Measurements from ENCODE around the gene PRKCH. TPM values are rescaled to one million over a fixed set of nuclear protein-coding genes. Genes with fewer than 3 reads are reported as not detected.

PRKCH gene
- total and polyA plus RNA-seq, 7 donors, result 4.2 to 19.9 (median 10.0) TPM

GRCh38 chr14:61524211-61524806 lies 202.9 kb downstream of the PRKCH start:
- WGBS, 2 donors, result 16 to 55% methylated on average over 4 of the region's 4 CpGs
- Histone ChIP-seq H3K4me1 (peaks cover 0 to 14% (median 0%) of the 10 kb centered on the region in 4 donors), H3K27me3 (no peaks in the 10 kb centered on the region), H3K9me3 (no peaks in the 10 kb centered on the region), H3K36me3 (no peaks in the 10 kb centered on the region), H3K27ac (peak overlapping the region in 2 of 4 donors; percentile 39 to 69), H3K4me3 (no peak overlapping the region)
- TF ChIP-seq EP300 (IDR thresholded peaks at IDR 0.05) (no peak), POLR2AphosphoS5 (IDR thresholded peaks at IDR 0.05) (peak in 1 of 4 donors; percentile 32)
- intact Hi-C loops (cut with DNase I), result no loop called here
- no peak for DNase-seq

- H3K9me3 ChIP-seq, result no peaks in the 10 kb centered on the region
- H3K4me3 ChIP-seq, result no peak overlapping the region
- WGBS, 2 donors, result 94 to 95% methylated on average over 1 of the region's 1 CpG
- peaks cover 0 to 14% (median 0%) of the 10 kb centered on the region in 4 donors for H3K4me1 ChIP-seq
- intact Hi-C loops (cut with DNase I), result no loop called here
- H3K27ac ChIP-seq, result peak overlapping the region in 2 of 4 donors; percentile 39 to 69
- TF ChIP-seq POLR2AphosphoS5 (IDR thresholded peaks at IDR 0.05), result no peak
- TF ChIP-seq EP300 (IDR thresholded peaks at IDR 0.05), result no peak
- no peak for TF ChIP-seq CTCF (IDR thresholded peaks at IDR 0.05)
- TF ChIP-seq POLR2A (IDR thresholded peaks at IDR 0.05), result no peak
- DNase-seq, result no peak
- H3K36me3 ChIP-seq, result no peaks in the 10 kb centered on the region
- no peaks in the 10 kb centered on the region for H3K27me3 ChIP-seq
Measured at GRCh38 chr14:61524936-61525292, 203.5 kb downstream of the PRKCH start.

GRCh38 chr14:61525293-61526011 lies 204.1 kb downstream of the PRKCH start:
- peak; percentile 83 for DNase-seq
- H3K4me3 ChIP-seq, result no peak overlapping the region
- H3K4me1 ChIP-seq, result peaks cover 0 to 14% (median 0%) of the 10 kb centered on the region in 4 donors
- H3K27me3 ChIP-seq, result no peaks in the 10 kb centered on the region
- TF ChIP-seq EP300 (IDR thresholded peaks at IDR 0.05) (peak in 3 of 4 donors; percentile 26 to 90 (median 61)), POLR2AphosphoS5 (IDR thresholded peaks at IDR 0.05) (peak in 3 of 4 donors; percentile 5 to 78 (median 43)), CTCF (IDR thresholded peaks at IDR 0.05) (no peak)
- no peaks in the 10 kb centered on the region for H3K9me3 ChIP-seq
- peak overlapping the region in 2 of 4 donors; percentile 39 to 69 for H3K27ac ChIP-seq
- WGBS, 2 donors, result 75 to 78% methylated on average over 16 of the region's 16 CpGs
- H3K36me3 ChIP-seq, result no peaks in the 10 kb centered on the region
- intact Hi-C loops (cut with DNase I), result no loop called here

- no peak overlapping the region for H3K4me3 ChIP-seq
- H3K4me1 ChIP-seq, result peaks cover 0 to 14% (median 0%) of the 10 kb centered on the region in 4 donors
- no peaks in the 10 kb centered on the region for H3K36me3 ChIP-seq
- no peaks in the 10 kb centered on the region for H3K9me3 ChIP-seq
- intact Hi-C loops (cut with DNase I), result no loop called here
- no peak for DNase-seq
- 57 to 69% methylated on average over 9 of the region's 9 CpGs for WGBS, 2 donors
- TF ChIP-seq POLR2A (IDR thresholded peaks at IDR 0.05) (no peak), EP300 (IDR thresholded peaks at IDR 0.05) (no peak), CTCF (IDR thresholded peaks at IDR 0.05) (no peak), POLR2AphosphoS5 (IDR thresholded peaks at IDR 0.05) (no peak)
- no peaks in the 10 kb centered on the region for H3K27me3 ChIP-seq
- H3K27ac ChIP-seq, result peak overlapping the region in 2 of 4 donors; percentile 39 to 69
Measured at GRCh38 chr14:61526405-61527312, 205.3 kb downstream of the PRKCH start.

Data from sigmoid colon (tissue), 7 donors.